ENCODE measurements around the gene DFFB. TPM values are rescaled to one million over a fixed set of nuclear protein-coding genes. Genes with fewer than 3 reads are reported as not detected.

The DFFB gene
- total and polyA plus RNA-seq, 9 of the 15 experiments (the other 6 are each of a cell fraction or from before 2014, with no cell fraction given): 2.3 to 15.8 (median 11.5) TPM

GRCh38 chr1:3900150-3900968, 43.1 kb downstream of the DFFB start, which contains the start of gene C1orf174 (continued):
- TF ChIP-seq MGA (IDR thresholded peaks at IDR 0.05) (no peak; the same call in 1 of the 2 replicates), RREB1 (CRISPR knock-in tag; IDR thresholded peaks at IDR 0.05) (no peak), ATF1 (CRISPR knock-in tag; IDR thresholded peaks at IDR 0.05) (no peak), ATF1 (tag; IDR thresholded peaks at IDR 0.05) (peak; percentile 91), ZNF232 (CRISPR knock-in tag; IDR thresholded peaks at IDR 0.05) (no peak; the same call in 1 of the 2 replicates), LCOR (CRISPR knock-in tag; IDR thresholded peaks at IDR 0.05) (0 out of 2 replicates have a peak, but pooled peaks have one; percentile 45), FUS (optimal IDR thresholded peaks at IDR 0.05; ENCODE audit: low read depth, low read length) (peak; percentile 78)
- TF ChIP-seq, protein P1, sequence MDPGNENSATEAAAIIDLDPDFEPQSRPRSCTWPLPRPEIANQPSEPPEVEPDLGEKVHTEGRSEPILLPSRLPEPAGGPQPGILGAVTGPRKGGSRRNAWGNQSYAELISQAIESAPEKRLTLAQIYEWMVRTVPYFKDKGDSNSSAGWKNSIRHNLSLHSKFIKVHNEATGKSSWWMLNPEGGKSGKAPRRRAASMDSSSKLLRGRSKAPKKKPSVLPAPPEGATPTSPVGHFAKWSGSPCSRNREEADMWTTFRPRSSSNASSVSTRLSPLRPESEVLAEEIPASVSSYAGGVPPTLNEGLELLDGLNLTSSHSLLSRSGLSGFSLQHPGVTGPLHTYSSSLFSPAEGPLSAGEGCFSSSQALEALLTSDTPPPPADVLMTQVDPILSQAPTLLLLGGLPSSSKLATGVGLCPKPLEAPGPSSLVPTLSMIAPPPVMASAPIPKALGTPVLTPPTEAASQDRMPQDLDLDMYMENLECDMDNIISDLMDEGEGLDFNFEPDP (CRISPR knock-in tag; IDR thresholded peaks at IDR 0.05): peak; percentile 6; the same call in 1 of the 2 replicates

All from K562 (cell line).